Lower leg skin (tissue), 4 donors: ENCODE data around the gene IL6R. TPM values are rescaled to one million over a fixed set of nuclear protein-coding genes. Genes with fewer than 3 reads are reported as not detected.

Experiments used
- DNase-seq, 2 donors: peaks; one replicate each; pipeline ENCODE4 v3.0.0-alpha.2; 2019; ENCODE audit warnings: low spot score in 2 of 2
- H3K4me3 ChIP-seq: fragments of 200-600 bp; sonication (generic); 2 replicates; pipeline ENCODE4 v1.5.1; 2017; ENCODE audit warnings: mild to moderate bottlenecking, low read depth; ENCODE audit not compliant: poor library complexity, severe bottlenecking
- CTCF ChIP-seq, 3 donors: fragments of 450-650 bp; IDR thresholded peaks; one replicate each; pipeline ENCODE4 v1.5.1; 2016; ENCODE audit warnings: antibody characterized with exemption in 3 of 3, mild to moderate bottlenecking in 3 of 3, moderate library complexity in 2 of 3
- POLR2A ChIP-seq, 2 donors: fragments of 450-650 bp; IDR thresholded peaks; one replicate each; pipeline ENCODE4 v1.6.1; 2016 to 2017; ENCODE audit warnings: antibody characterized with exemption in 2 of 2, mild to moderate bottlenecking in 1 of 2, moderate library complexity in 1 of 2
- WGBS, 2 donors: methylation state at CpG; one replicate each; pipeline ENCODE4 v1.1.5; 2018; 5-methylcytosine and 5-hydroxymethylcytosine counted together
- intact Hi-C: fragments of 100-400 bp; cut with DNase I; formaldehyde crosslinking; loops from one replicate; pipeline ENCODE4 v1.15.0; 2023; ENCODE audit warnings: low total_unique reads
- total RNA-seq, 4 donors: library from RNA; depleted of rRNA; stranded (reverse); fragments of >200 nt; gene quantifications; one replicate each; pipeline ENCODE4 v1.1.0, GENCODE V29; 2016

The IL6R gene
- total RNA-seq, 4 donors from 2014 or later: 14.7 to 42.1 (median 21.8) TPM

- DNase-seq: peak in 1 of 2 donors; percentile 75
- intact Hi-C loops: loop anchor here (5.0 to 10.0 kb wide), 2 partner anchors 67 to 70 kb away; partner anchors contain the start of gene IL6R
- no peak overlapping the region for H3K4me3 ChIP-seq
- TF ChIP-seq POLR2A (IDR thresholded peaks at IDR 0.05) (no peak), CTCF (IDR thresholded peaks at IDR 0.05) (no peak)
- 57 to 75% methylated on average over 3 of the region's 3 CpGs for WGBS, 2 donors
Measured at GRCh38 chr1:154474802-154475201, 69.7 kb downstream of the IL6R start.

DNA sequence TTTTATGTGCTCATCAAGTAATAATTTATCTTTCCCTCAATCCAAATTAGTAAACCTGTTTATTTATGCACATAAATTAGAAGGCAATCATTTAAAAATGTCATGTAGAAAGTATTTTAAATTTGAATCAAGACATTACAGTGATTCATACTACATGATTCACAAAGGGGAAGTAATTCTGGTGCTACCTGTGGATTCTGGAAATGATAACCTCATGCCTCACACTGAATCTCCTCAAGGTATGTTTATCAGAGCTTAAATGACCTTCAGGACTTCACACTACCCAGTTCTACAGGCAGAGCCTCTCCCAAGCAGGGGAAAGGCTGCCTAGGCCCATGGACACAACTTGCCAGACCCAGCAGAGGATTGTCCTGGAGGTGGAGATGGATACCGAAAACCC is 71.6 kb downstream of the IL6R start:
- no peak overlapping the region for H3K4me3 ChIP-seq
- no peak for TF ChIP-seq CTCF (IDR thresholded peaks at IDR 0.05)
- TF ChIP-seq POLR2A (IDR thresholded peaks at IDR 0.05): no peak
- 95 to 100% methylated on average over 1 of the region's 1 CpG for WGBS, 2 donors
- peak in 1 of 2 donors; percentile 15 for DNase-seq
- intact Hi-C loops: loop anchor here (5.0 to 10.0 kb wide), 2 partner anchors 66 to 72 kb away; partner anchors contain the start of gene IL6R

- WGBS, 2 donors: 92 to 93% methylated on average over 8 of the region's 8 CpGs
- intact Hi-C loops: loop anchor here (5.0 to 10.0 kb wide), 2 partner anchors 64 to 73 kb away; partner anchors contain the start of gene IL6R
- TF ChIP-seq CTCF (IDR thresholded peaks at IDR 0.05): no peak
- no peak for TF ChIP-seq POLR2A (IDR thresholded peaks at IDR 0.05)
- DNase-seq: peak in 1 of 2 donors; percentile 49
- H3K4me3 ChIP-seq: no peak overlapping the region
Measured at GRCh38 chr1:154478013-154478412, 72.9 kb downstream of the IL6R start.

DNA sequence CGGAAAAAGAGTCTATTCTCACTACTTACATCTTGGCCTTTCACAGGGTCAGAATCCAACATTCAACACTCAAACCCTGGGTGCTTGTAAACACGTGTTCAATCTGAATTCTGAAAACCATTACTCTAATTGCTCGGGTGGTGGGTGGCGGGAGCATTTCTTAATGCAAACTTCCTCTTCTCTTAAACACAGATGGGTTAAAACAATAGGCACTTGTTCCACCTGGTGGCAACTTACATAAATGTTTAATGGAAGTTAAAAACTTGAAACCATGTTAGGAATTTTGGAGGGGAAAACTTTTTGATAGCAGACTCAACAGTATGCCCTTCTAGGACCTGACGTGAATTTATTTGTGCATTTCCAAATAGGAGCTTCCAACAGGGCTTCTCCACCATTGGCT is 73.5 kb downstream of the IL6R start:
- TF ChIP-seq CTCF (IDR thresholded peaks at IDR 0.05): no peak
- no peak for TF ChIP-seq POLR2A (IDR thresholded peaks at IDR 0.05)
- DNase-seq: peak in 1 of 2 donors; percentile 56
- WGBS, 2 donors: 52 to 58% methylated on average over 5 of the region's 5 CpGs
- H3K4me3 ChIP-seq: no peak overlapping the region
- intact Hi-C loops: loop anchor here (5.0 to 10.0 kb wide), 2 partner anchors 64 to 74 kb away; partner anchors contain the start of gene IL6R

DNA sequence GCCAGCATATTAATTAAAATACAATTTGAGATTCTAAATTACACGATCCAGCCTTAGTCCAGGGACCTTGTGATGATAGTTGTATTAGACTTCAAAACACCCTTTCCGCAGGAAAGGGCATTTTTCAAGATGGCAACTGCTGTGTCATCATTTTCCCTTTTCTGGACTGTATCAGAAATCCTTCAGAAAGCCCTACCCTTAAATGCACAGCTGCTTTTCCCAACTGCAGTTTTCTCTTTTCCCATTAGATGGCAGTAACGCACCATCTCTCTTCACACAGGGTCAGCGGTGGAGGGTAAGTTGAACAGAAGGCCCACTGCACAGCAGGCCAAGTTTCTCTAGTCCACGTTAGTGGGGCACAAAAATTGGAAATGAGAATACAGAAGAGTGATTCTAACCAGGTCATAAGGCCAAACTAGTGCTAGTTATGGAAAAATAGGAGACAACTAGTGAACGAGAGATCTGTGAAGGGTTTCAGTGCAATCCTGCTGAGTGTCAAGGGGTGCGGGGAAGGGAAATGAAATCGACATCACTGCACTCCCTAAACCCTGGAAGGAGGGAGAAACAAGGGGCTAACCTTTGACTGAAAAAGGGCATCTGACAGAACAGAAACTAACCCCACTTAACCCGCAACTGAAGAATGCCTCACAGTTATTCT is 74.8 kb downstream of the IL6R start:
- H3K4me3 ChIP-seq: no peak overlapping the region
- intact Hi-C loops: loop anchor here (5.0 to 10.0 kb wide), 2 partner anchors 62 to 75 kb away; partner anchors contain the start of gene IL6R
- peak; percentile 79 to 87 for DNase-seq
- WGBS, 2 donors: 32 to 33% methylated on average over 9 of the region's 9 CpGs
- peak in 1 of 3 donors; percentile 97 for TF ChIP-seq CTCF (IDR thresholded peaks at IDR 0.05)
- TF ChIP-seq POLR2A (IDR thresholded peaks at IDR 0.05): no peak
